GM04504 (cell line): Measurements from ENCODE around the gene FRMD8.

Experiments used
- DNase-seq: peaks from one replicate; pipeline ENCODE4 v3.0.0-alpha.2; 2012; ENCODE audit warnings: low read depth

FRMD8 gene

GRCh38 chr11:65414776-65415498, 28.5 kb downstream of the FRMD8 start:
- peak; percentile 46 for DNase-seq

DNA sequence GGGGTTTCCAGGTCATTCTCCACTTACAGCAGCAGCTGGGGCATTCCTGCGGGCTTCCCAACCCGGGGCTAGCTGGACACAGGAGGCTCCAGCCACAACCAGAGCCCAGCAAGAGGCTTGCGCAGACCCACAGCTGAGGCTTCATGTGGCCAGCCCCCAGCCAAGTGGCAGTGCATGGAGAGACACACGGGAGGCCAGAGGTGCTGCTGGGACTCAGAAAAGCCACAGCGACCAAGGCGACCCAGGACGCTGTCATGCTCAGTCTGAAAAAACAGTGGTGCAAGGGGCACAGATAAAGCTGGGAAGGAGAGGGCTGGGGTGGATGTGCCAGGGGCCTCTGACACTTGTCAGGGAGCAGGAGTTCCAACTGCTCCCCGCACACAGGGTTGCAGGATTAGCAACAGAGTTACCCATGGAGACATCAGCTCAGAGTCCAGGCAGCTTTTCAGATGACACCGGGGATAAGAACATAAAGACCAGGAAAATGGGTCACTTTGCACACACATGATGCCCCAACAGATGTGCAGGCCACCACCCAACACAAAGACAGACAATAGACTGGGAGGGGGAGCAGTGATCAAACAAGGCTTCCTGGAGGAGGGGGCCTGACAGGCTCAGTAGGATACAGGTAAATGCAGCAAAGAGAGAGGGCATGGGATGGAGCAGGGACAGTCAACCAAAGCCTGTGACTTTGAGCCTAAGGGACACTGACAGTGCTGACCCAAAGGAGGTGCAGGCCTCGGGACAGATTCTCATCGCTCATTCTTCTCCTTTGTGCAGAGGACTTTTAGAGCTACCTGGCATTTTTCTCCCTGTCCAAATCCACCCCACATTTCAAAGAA, 29.3 kb downstream of the FRMD8 start:
- no peak for DNase-seq

GRCh38 chr11:65416341-65416824, 29.9 kb downstream of the FRMD8 start:
- peak; percentile 68 for DNase-seq

GRCh38 chr11:65416841-65417701, 30.6 kb downstream of the FRMD8 start:
- DNase-seq = peak; percentile 7

DNA sequence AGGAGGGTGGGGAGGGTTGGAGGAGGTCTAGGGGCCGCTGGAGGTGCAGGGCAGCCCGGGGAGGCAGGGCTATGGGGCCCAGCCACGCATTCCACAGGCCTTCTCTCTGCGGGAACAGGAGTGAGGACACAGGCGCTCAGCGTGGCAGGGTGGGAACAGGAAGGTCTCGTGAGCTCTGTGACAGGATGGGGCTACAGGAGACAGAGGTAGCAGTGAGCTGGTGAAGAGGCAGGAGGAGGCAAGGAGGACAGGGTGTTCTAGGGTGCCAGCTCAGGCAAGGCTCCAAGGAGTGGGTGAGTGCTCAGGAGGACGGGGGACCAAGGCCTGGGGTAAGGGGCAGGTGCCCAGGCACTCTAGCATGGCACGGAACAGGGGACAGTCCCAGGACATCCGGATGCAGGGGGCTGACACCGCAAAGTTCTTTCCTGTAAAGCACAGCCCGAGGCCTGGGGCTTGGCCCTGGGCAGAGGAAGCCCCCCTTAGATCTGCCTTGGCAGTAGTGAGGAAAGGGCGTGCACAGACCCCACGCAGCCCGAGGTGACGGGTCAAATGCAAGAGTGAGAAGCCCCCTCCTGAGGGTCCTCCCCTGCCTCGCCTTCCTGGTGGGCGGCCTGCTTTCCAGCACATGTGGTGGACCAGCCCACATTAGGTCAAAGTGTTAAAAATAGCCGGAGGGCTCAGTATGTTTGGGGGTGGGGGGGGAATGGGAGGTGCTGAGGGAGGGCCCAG, 31.4 kb downstream of the FRMD8 start:
- peak; percentile 24 for DNase-seq

GRCh38 chr11:65418431-65418680, 31.9 kb downstream of the FRMD8 start:
- DNase-seq = no peak

DNA sequence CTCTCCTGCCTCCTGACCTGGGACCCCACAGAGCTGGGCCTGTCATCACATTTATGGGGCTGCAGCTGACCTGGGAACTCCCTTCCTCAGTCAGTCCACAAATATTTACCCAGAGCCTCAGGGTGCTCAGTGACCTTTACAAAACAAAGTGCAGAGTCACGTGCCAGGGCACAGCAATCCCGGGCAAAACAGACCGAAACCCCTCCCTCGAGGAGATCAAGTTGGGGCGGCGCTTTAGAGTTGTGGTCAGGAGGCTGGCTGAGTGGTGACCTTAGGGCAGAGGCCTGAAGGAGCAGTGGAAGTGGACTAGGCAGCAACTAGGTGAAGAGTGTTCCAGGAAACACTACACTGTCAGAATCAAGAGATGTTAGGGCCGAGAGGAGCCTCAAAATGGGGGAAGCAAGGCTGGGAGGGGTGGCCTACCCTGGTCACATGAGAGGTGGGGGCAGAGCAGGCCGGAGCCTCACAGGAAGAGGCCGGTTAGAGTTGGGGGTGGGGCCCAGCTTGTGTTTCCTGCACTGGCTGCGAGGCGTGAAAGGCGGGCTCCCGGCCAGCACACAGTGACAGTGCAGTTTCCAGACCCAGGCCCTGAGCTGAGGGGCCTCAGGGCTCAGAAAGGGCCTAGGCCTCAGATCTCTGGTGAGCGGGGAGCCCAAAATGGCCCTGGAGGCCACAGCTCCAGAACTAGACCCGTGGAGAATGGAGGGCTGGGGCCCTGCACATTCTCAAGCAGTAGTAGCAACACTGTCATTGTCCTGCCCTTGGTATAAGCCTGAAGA, 32.4 kb downstream of the FRMD8 start:
- peak; percentile 98 for DNase-seq

GRCh38 chr11:65419460-65419771, 33.0 kb downstream of the FRMD8 start:
- DNase-seq = no peak

GRCh38 chr11:65419772-65420481, 33.5 kb downstream of the FRMD8 start:
- DNase-seq = peak; percentile 90

GRCh38 chr11:65420506-65420905, 34.1 kb downstream of the FRMD8 start:
- no peak for DNase-seq

- DNase-seq = peak; percentile 99
Measured at GRCh38 chr11:65420979-65421793, 34.7 kb downstream of the FRMD8 start.

GRCh38 chr11:65421794-65422632, 35.6 kb downstream of the FRMD8 start:
- peak; percentile 95 for DNase-seq

- DNase-seq = peak; percentile 91
Measured at GRCh38 chr11:65422633-65423515, 36.4 kb downstream of the FRMD8 start, which contains the start of gene NEAT1. TSS of gene NEAT1 (plus strand) at chr11:65422798.

- peak; percentile 9 for DNase-seq
Measured at GRCh38 chr11:65423516-65424204, 37.2 kb downstream of the FRMD8 start.

- DNase-seq = peak; percentile 35
Measured at GRCh38 chr11:65424205-65425104, 38.0 kb downstream of the FRMD8 start.
